BE2C (cell line): ENCODE results near the gene MKRN3.

ENCODE experiments used
- DNase-seq: peaks from one replicate; pipeline ENCODE4 v3.0.0-alpha.2; 2020
- H3K27me3 ChIP-seq: fragments of 250-450 bp; sonication (Bioruptor Pico); 2 replicates; pipeline ENCODE4 v1.5.1; 2020; ENCODE audit warnings: mild to moderate bottlenecking
- H3K36me3 ChIP-seq: fragments of 250-450 bp; sonication (Bioruptor Pico); 2 replicates; pipeline ENCODE4 v1.5.1; 2020; ENCODE audit warnings: mild to moderate bottlenecking
- H3K4me1 ChIP-seq: fragments of 250-450 bp; sonication (Bioruptor Pico); 2 replicates; pipeline ENCODE4 v1.5.1; 2020
- H3K4me3 ChIP-seq: 2 replicates; pipeline ENCODE4 v1.5.1; 2011; ENCODE audit warnings: low read depth, low read length
- H3K9me3 ChIP-seq: fragments of 250-450 bp; sonication (Bioruptor Pico); 2 replicates; pipeline ENCODE4 v1.5.1; 2020
- CTCF ChIP-seq: IDR thresholded peaks from 2 replicates; pipeline ENCODE4 v1.5.1; 2012; ENCODE audit warnings: mild to moderate bottlenecking, low read depth, low read length

Gene MKRN3

GRCh38 chr15:23564821-23565394 is 566 bp upstream of the MKRN3 start:
- DNase-seq: no peak
- TF ChIP-seq CTCF: no peak
- no peaks in the 10 kb centered on the region for H3K36me3 ChIP-seq
- H3K4me3 ChIP-seq: no peak overlapping the region
- H3K27me3 ChIP-seq: no peaks in the 10 kb centered on the region
- H3K4me1 ChIP-seq: no peaks in the 10 kb centered on the region
- no peaks in the 10 kb centered on the region for H3K9me3 ChIP-seq

- no peak for DNase-seq
- Histone ChIP-seq H3K9me3 (no peaks in the 10 kb centered on the region), H3K36me3 (no peaks in the 10 kb centered on the region), H3K27me3 (no peaks in the 10 kb centered on the region), H3K4me1 (no peaks in the 10 kb centered on the region), H3K4me3 (no peak overlapping the region)
- TF ChIP-seq CTCF: no peak
Observed at GRCh38 chr15:23566071-23566554, 639 bp downstream of the MKRN3 start.

- no peak for DNase-seq
- H3K27me3 ChIP-seq: no peaks in the 10 kb centered on the region
- H3K36me3 ChIP-seq: no peaks in the 10 kb centered on the region
- H3K4me3 ChIP-seq: no peak overlapping the region
- no peaks in the 10 kb centered on the region for H3K4me1 ChIP-seq
- no peaks in the 10 kb centered on the region for H3K9me3 ChIP-seq
- no peak for TF ChIP-seq CTCF
Observed at GRCh38 chr15:23566651-23567050, 1.2 kb downstream of the MKRN3 start.

- no peaks in the 10 kb centered on the region for H3K27me3 ChIP-seq
- TF ChIP-seq CTCF: no peak
- H3K36me3 ChIP-seq: no peaks in the 10 kb centered on the region
- H3K4me1 ChIP-seq: no peaks in the 10 kb centered on the region
- no peaks in the 10 kb centered on the region for H3K9me3 ChIP-seq
- no peak overlapping the region for H3K4me3 ChIP-seq
- DNase-seq: no peak
Observed at GRCh38 chr15:23567921-23568320, 2.4 kb downstream of the MKRN3 start.

GRCh38 chr15:23569151-23569925 is 3.9 kb downstream of the MKRN3 start:
- DNase-seq: no peak
- H3K36me3 ChIP-seq: no peaks in the 10 kb centered on the region
- no peaks in the 10 kb centered on the region for H3K27me3 ChIP-seq
- no peak overlapping the region for H3K4me3 ChIP-seq
- H3K9me3 ChIP-seq: no peaks in the 10 kb centered on the region
- TF ChIP-seq CTCF: no peak
- H3K4me1 ChIP-seq: no peaks in the 10 kb centered on the region

- no peaks in the 10 kb centered on the region for H3K27me3 ChIP-seq
- H3K9me3 ChIP-seq: no peaks in the 10 kb centered on the region
- H3K36me3 ChIP-seq: no peaks in the 10 kb centered on the region
- no peak for DNase-seq
- no peak for TF ChIP-seq CTCF
- no peak overlapping the region for H3K4me3 ChIP-seq
- H3K4me1 ChIP-seq: no peaks in the 10 kb centered on the region
Observed at GRCh38 chr15:23570486-23570885, 5.0 kb downstream of the MKRN3 start.
